Vagina (tissue), 2 donors: ENCODE data around the gene PLEKHG3. TPM values are rescaled to one million over a fixed set of nuclear protein-coding genes. Genes with fewer than 3 reads are reported as not detected.

ENCODE experiments used
- DNase-seq, 2 donors: peaks; one replicate each; pipeline ENCODE4 v3.0.0-alpha.2; 2017; ENCODE audit errors: extremely low spot score in 2 of 2
- H3K27ac ChIP-seq: fragments of 200-600 bp; sonication (generic); one replicate; pipeline ENCODE4 v1.5.1; 2019
- H3K27me3 ChIP-seq: fragments of 200-600 bp; sonication (generic); one replicate; pipeline ENCODE4 v1.5.1; 2019
- H3K36me3 ChIP-seq, 2 donors: fragments of 200-600 bp; sonication (generic); one replicate each; pipeline ENCODE4 v1.5.1; 2017 to 2019
- H3K4me1 ChIP-seq: fragments of 200-600 bp; sonication (generic); one replicate; pipeline ENCODE4 v1.5.1; 2019
- H3K4me3 ChIP-seq, 2 donors: fragments of 200-600 bp; sonication (generic); 1 replicate in 1 of 2; 2 replicates in 1 of 2; pipeline ENCODE4 v1.5.1; 2016 to 2019
- H3K9me3 ChIP-seq: fragments of 200-600 bp; sonication (generic); one replicate; pipeline ENCODE4 v1.5.1; 2019
- POLR2A ChIP-seq, 2 donors: fragments of 450-650 bp; IDR thresholded peaks; one replicate each; pipeline ENCODE4 v1.6.1; 2017; ENCODE audit warnings: antibody characterized with exemption in 2 of 2, mild to moderate bottlenecking in 2 of 2, moderate library complexity in 2 of 2
- POLR2AphosphoS5 ChIP-seq, 2 donors: sonication (generic); formaldehyde crosslinking; IDR thresholded peaks; one replicate each; pipeline ENCODE4 v1.9.0; 2017; ENCODE audit warnings: antibody characterized with exemption in 2 of 2, mild to moderate bottlenecking in 2 of 2, low read depth in 1 of 2; ENCODE audit not compliant: insufficient read depth in 1 of 2
- intact Hi-C: fragments of 100-400 bp; cut with DNase I; formaldehyde crosslinking; loops from one replicate; pipeline ENCODE4 v1.15.1; 2023
- total RNA-seq: library from RNA; depleted of rRNA; stranded (reverse); fragments of >200 nt; gene quantifications from one replicate; pipeline ENCODE4 v1.2.3, GENCODE V29; 2016
- TF ChIP-seq, protein P1 (sequence below), 3 experiments: fragments of 450-650 bp in 2 of 3; fragments of 200-600 bp in 1 of 3; sonication (generic) in 1 of 3; IDR thresholded peaks; one replicate each; pipeline ENCODE4 v1.5.1; 2017 to 2019; ENCODE audit warnings: antibody characterized with exemption in 3 of 3, mild to moderate bottlenecking in 2 of 3, moderate library complexity in 2 of 3

PLEKHG3 gene
- total RNA-seq, 1 donor from 2014 or later, result 50.1 TPM

DNA sequence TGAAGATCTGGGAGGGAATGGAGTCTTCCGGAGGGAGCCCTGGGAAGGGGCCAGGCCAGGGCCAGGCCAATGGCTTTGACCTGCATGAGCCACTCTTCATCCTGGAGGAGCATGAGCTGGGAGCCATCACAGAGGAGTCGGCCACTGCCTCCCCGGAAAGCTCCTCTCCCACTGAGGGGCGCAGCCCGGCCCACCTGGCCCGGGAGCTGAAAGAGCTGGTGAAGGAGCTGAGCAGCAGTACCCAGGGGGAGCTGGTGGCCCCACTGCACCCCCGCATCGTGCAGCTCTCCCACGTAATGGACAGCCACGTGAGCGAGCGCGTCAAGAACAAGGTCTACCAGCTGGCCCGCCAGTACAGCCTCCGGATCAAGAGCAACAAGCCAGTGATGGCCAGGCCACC, 37.7 kb downstream of the PLEKHG3 start:
- Histone ChIP-seq H3K9me3 (no peaks in the 10 kb centered on the region), H3K27me3 (no peaks in the 10 kb centered on the region), H3K27ac (no peak overlapping the region), H3K4me3 (no peak overlapping the region), H3K4me1 (peaks cover 10% of the 10 kb centered on the region), H3K36me3 (peaks cover 0 to 67% of the 10 kb centered on the region in 2 donors)
- intact Hi-C loops, result no loop called here
- TF ChIP-seq, protein P1, sequence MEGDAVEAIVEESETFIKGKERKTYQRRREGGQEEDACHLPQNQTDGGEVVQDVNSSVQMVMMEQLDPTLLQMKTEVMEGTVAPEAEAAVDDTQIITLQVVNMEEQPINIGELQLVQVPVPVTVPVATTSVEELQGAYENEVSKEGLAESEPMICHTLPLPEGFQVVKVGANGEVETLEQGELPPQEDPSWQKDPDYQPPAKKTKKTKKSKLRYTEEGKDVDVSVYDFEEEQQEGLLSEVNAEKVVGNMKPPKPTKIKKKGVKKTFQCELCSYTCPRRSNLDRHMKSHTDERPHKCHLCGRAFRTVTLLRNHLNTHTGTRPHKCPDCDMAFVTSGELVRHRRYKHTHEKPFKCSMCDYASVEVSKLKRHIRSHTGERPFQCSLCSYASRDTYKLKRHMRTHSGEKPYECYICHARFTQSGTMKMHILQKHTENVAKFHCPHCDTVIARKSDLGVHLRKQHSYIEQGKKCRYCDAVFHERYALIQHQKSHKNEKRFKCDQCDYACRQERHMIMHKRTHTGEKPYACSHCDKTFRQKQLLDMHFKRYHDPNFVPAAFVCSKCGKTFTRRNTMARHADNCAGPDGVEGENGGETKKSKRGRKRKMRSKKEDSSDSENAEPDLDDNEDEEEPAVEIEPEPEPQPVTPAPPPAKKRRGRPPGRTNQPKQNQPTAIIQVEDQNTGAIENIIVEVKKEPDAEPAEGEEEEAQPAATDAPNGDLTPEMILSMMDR (IDR thresholded peaks at IDR 0.05), result no peak
- TF ChIP-seq POLR2AphosphoS5 (IDR thresholded peaks at IDR 0.05; ENCODE audit: insufficient read depth in 1 of 2, low read depth in 1 of 2), result peak in 1 of 2 donors; percentile 19
- DNase-seq, result no peak

DNA sequence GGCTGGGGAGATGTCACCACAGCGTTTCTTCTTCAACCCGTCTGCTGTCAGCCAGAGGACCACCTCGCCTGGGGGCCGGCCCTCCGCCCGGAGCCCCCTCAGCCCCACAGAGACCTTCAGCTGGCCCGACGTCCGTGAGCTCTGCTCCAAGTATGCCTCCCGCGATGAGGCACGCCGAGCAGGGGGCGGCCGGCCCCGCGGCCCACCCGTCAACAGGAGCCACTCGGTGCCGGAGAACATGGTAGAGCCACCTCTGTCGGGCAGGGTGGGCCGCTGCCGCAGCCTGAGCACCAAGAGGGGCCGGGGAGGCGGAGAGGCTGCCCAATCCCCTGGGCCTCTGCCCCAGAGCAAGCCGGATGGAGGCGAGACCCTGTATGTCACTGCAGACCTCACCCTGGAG, 38.8 kb downstream of the PLEKHG3 start:
- H3K4me3 ChIP-seq, result no peak overlapping the region
- H3K27ac ChIP-seq, result no peak overlapping the region
- no peaks in the 10 kb centered on the region for H3K27me3 ChIP-seq
- intact Hi-C loops, result no loop called here
- no peaks in the 10 kb centered on the region for H3K9me3 ChIP-seq
- no peak for DNase-seq
- H3K4me1 ChIP-seq, result peaks cover 10% of the 10 kb centered on the region
- peaks cover 0 to 56% of the 10 kb centered on the region in 2 donors for H3K36me3 ChIP-seq
- no peak for TF ChIP-seq POLR2A (IDR thresholded peaks at IDR 0.05)
- TF ChIP-seq POLR2AphosphoS5 (IDR thresholded peaks at IDR 0.05; ENCODE audit: insufficient read depth in 1 of 2, low read depth in 1 of 2), result no peak
- TF ChIP-seq, protein P1 (IDR thresholded peaks at IDR 0.05), result no peak

- peaks cover 0 to 36% of the 10 kb centered on the region in 2 donors for H3K36me3 ChIP-seq
- no peak for TF ChIP-seq POLR2A (IDR thresholded peaks at IDR 0.05)
- TF ChIP-seq, protein P1 (IDR thresholded peaks at IDR 0.05), result no peak
- TF ChIP-seq POLR2AphosphoS5 (IDR thresholded peaks at IDR 0.05; ENCODE audit: insufficient read depth in 1 of 2, low read depth in 1 of 2), result no peak
- intact Hi-C loops, result no loop called here
- H3K4me3 ChIP-seq, result no peak overlapping the region
- H3K9me3 ChIP-seq, result no peaks in the 10 kb centered on the region
- H3K27me3 ChIP-seq, result no peaks in the 10 kb centered on the region
- no peak overlapping the region for H3K27ac ChIP-seq
- DNase-seq, result no peak
- H3K4me1 ChIP-seq, result peaks cover 10% of the 10 kb centered on the region
Observed at GRCh38 chr14:64745511-64746091, 41.4 kb downstream of the PLEKHG3 start.

GRCh38 chr14:64746298-64747250, 42.4 kb downstream of the PLEKHG3 start:
- DNase-seq, result no peak
- H3K4me3 ChIP-seq, result no peak overlapping the region
- no peaks in the 10 kb centered on the region for H3K27me3 ChIP-seq
- H3K27ac ChIP-seq, result no peak overlapping the region
- intact Hi-C loops, result no loop called here
- H3K9me3 ChIP-seq, result no peaks in the 10 kb centered on the region
- H3K4me1 ChIP-seq, result peaks cover 10% of the 10 kb centered on the region
- H3K36me3 ChIP-seq, result peaks cover 0 to 26% of the 10 kb centered on the region in 2 donors
- TF ChIP-seq POLR2AphosphoS5 (IDR thresholded peaks at IDR 0.05; ENCODE audit: insufficient read depth in 1 of 2, low read depth in 1 of 2), result peak in 1 of 2 donors; percentile 2
- TF ChIP-seq, protein P1 (IDR thresholded peaks at IDR 0.05), result no peak

DNA sequence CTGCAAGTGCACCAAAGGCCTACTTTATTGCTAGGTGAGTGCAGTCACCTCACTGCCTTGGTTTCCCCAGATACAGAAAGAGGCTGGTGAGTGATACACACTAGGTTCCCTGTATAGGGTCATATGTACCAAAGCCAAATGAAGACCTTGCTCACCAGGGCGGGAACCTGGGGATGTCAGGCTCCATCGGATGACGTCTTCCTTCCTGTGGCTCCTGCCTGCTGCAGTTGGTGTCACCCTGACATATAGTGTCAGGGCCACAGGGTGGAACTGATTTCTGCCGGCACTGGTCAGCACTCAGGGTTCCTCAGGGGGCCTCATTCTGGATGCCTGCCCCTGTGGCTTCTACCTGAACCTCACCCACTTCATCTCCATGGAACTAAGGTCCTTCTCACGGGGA, 43.1 kb downstream of the PLEKHG3 start:
- Histone ChIP-seq H3K27ac (no peak overlapping the region), H3K4me3 (no peak overlapping the region), H3K36me3 (peaks cover 0 to 18% of the 10 kb centered on the region in 2 donors), H3K27me3 (no peaks in the 10 kb centered on the region), H3K9me3 (no peaks in the 10 kb centered on the region), H3K4me1 (peaks cover 10% of the 10 kb centered on the region)
- DNase-seq, result no peak
- TF ChIP-seq, protein P1 (IDR thresholded peaks at IDR 0.05), result no peak
- TF ChIP-seq POLR2A (IDR thresholded peaks at IDR 0.05) (no peak), POLR2AphosphoS5 (IDR thresholded peaks at IDR 0.05; ENCODE audit: insufficient read depth in 1 of 2, low read depth in 1 of 2) (no peak)
- intact Hi-C loops, result no loop called here
